ENCODE measurements around the gene CCL3.

The CCL3 gene

GRCh38 chr17:36048066-36048465, 41.9 kb downstream of the CCL3 start:
- no peak for TF ChIP-seq CTCF (IDR thresholded peaks at IDR 0.05; ENCODE audit: control extremely low read depth, extremely low read depth, low read depth, missing control alignments)
- CTCF ChIA-PET = interaction anchor here (0.9 to 2.3 kb wide), 3 partner anchors 10 to 79 kb away, joined by 3 to 9 read pairs (median 6); no protein-coding TSS in a partner anchor
- DNase-seq (ENCODE audit: extremely low spot score) = no peak
- POLR2A ChIA-PET = no interaction called here

All from GM10248 (cell line).